AG08396 (cell line): ENCODE measurements around the gene TES.
"Not testable (repeated sequence)": the region's sequence is repeated elsewhere in the genome, so short reads cannot be mapped to it uniquely, and the experiment has no call there.

Source experiments
- DNase-seq: peaks from one replicate; pipeline ENCODE4 v3.0.0; 2012; ENCODE audit warnings: low spot score, mixed read lengths

The TES gene

GRCh38 chr7:116242759-116243158, 32.4 kb downstream of the TES start:
- DNase-seq = no peak

GRCh38 chr7:116244803-116245202, 34.5 kb downstream of the TES start:
- DNase-seq = not testable (repeated sequence)

- DNase-seq = no peak
These were observed 36.0 kb downstream of the TES start for GRCh38 chr7:116246357-116246756.

- peak; percentile 32 for DNase-seq
These were observed 39.7 kb downstream of the TES start for GRCh38 chr7:116249969-116250553.

- DNase-seq = no peak
These were observed 41.3 kb downstream of the TES start for GRCh38 chr7:116251675-116252074.

- DNase-seq = no peak
These were observed 41.9 kb downstream of the TES start for GRCh38 chr7:116252249-116252648.

GRCh38 chr7:116257156-116257555, 46.8 kb downstream of the TES start:
- DNase-seq = no peak

- peak; percentile 25 for DNase-seq
These were observed 48.4 kb downstream of the TES start for GRCh38 chr7:116258734-116259133.

GRCh38 chr7:116259156-116259870, 49.0 kb downstream of the TES start:
- DNase-seq = no peak

- DNase-seq = peak; percentile 26
These were observed 49.6 kb downstream of the TES start for GRCh38 chr7:116259871-116260440.

- no peak for DNase-seq
These were observed 51.6 kb downstream of the TES start for GRCh38 chr7:116261904-116262303.

- DNase-seq = no peak
These were observed 55.5 kb downstream of the TES start for GRCh38 chr7:116265881-116266280.

- no peak for DNase-seq
These were observed 59.1 kb downstream of the TES start for GRCh38 chr7:116269466-116269865.

- peak; percentile 12 for DNase-seq
These were observed 61.0 kb downstream of the TES start for GRCh38 chr7:116271161-116271913.

GRCh38 chr7:116271963-116272886, 61.9 kb downstream of the TES start:
- peak; percentile 84 for DNase-seq

GRCh38 chr7:116273283-116273917, 63.1 kb downstream of the TES start:
- DNase-seq = no peak

GRCh38 chr7:116273918-116274301, 63.6 kb downstream of the TES start:
- no peak for DNase-seq

GRCh38 chr7:116277070-116277469, 66.7 kb downstream of the TES start:
- no peak for DNase-seq

GRCh38 chr7:116279217-116279616, 68.9 kb downstream of the TES start:
- no peak for DNase-seq

- no peak for DNase-seq
These were observed 70.5 kb downstream of the TES start for GRCh38 chr7:116280803-116281202.

- DNase-seq = no peak
These were observed 73.4 kb downstream of the TES start for GRCh38 chr7:116283595-116284204.
